Gastroesophageal sphincter (tissue), 3 donors: ENCODE data around the gene ITGA7.

Experiments
- CTCF ChIP-seq, 4 experiments: fragments of 200-600 bp in 2 of 4; fragments of 450-650 bp in 2 of 4; sonication (generic) in 1 of 4; IDR thresholded peaks; one replicate each; pipeline ENCODE4 v1.5.1; 2017 to 2019; ENCODE audit warnings: antibody characterized with exemption in 4 of 4, mild to moderate bottlenecking in 2 of 4, moderate library complexity in 2 of 4
- POLR2A ChIP-seq, 2 donors: fragments of 450-650 bp; IDR thresholded peaks; one replicate each; pipeline ENCODE4 v1.6.1; 2017; ENCODE audit warnings: antibody characterized with exemption in 2 of 2, mild to moderate bottlenecking in 2 of 2, moderate library complexity in 1 of 2

GRCh38 chr12:55699471-55700055, 8.1 kb downstream of the ITGA7 start:
- no peak for TF ChIP-seq CTCF (IDR thresholded peaks at IDR 0.05)
- no peak for TF ChIP-seq POLR2A (IDR thresholded peaks at IDR 0.05)
